ENCODE results near the gene GBF1.

GBF1 gene

DNA sequence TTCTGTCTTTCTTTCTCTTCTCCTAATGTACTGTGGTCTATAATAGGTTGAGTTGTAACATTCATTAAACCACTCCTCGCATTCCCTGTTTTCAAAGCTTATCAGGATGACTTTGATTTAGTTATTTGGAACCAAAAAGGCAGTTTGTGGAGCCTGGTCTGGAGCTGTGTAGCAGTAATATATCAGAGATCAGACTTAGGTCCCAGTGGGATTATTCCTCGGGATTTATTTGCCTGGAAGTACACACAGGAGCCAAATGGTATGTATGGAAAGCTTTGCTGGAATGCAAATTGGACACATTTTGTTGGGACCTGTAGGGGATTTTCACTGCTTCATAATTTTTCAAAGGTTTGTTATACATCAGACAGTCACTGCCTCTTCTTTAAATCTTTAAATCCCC lies 40.9 kb downstream of the GBF1 start:
- Histone ChIP-seq H3K27me3 (ENCODE audit: insufficient read depth, poor library complexity, severe bottlenecking) (no peaks in the 10 kb centered on the region), H3K27ac (replicated peaks) (no peak overlapping the region), H3K4me3 (replicated peaks; ENCODE audit: insufficient read depth, low read length) (no peak overlapping the region)
- no peak for DNase-seq (ENCODE audit: low read depth in 1 of 2, low spot score in 1 of 2)
- TF ChIP-seq GABPA (IDR thresholded peaks at IDR 0.05; ENCODE audit: low read depth) = no peak
- no peak for TF ChIP-seq POLR2AphosphoS5 (IDR thresholded peaks at IDR 0.05; ENCODE audit: low read depth)
- TF ChIP-seq REST (IDR thresholded peaks at IDR 0.05; ENCODE audit: insufficient replicate concordance, low read depth) = no peak

DNA sequence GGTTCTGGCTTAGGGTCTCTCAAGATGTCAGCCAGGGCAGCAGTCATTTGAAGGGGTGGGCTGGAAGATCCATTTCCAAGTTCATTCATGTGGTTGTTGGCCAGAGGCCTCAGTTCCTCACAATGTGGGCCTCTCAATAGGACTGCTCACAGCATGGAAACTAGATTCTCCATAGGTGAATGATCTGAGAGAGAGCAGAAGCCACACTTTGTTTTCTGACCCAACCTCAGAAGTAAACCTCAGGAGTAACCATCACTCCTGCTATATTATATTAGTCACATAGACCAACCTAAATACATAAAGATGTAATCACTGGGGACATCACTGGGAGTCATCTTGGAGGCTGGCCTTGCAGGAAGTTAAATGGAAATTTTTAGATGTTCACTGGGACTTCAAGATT lies 42.2 kb downstream of the GBF1 start:
- TF ChIP-seq CTCF (IDR thresholded peaks at IDR 0.05; ENCODE audit: insufficient read depth, low read length) (no peak), POLR2AphosphoS5 (IDR thresholded peaks at IDR 0.05; ENCODE audit: low read depth) (no peak), REST (IDR thresholded peaks at IDR 0.05; ENCODE audit: insufficient replicate concordance, low read depth) (no peak), GABPA (IDR thresholded peaks at IDR 0.05; ENCODE audit: low read depth) (no peak), SPI1 (IDR thresholded peaks at IDR 0.05; ENCODE audit: borderline replicate concordance, low read depth) (no peak)
- Histone ChIP-seq H3K27me3 (ENCODE audit: insufficient read depth, poor library complexity, severe bottlenecking) (no peaks in the 10 kb centered on the region), H3K4me3 (replicated peaks; ENCODE audit: insufficient read depth, low read length) (no peak overlapping the region), H3K27ac (replicated peaks) (no peak overlapping the region)
- no peak for DNase-seq (ENCODE audit: low read depth in 1 of 2, low spot score in 1 of 2)

DNA sequence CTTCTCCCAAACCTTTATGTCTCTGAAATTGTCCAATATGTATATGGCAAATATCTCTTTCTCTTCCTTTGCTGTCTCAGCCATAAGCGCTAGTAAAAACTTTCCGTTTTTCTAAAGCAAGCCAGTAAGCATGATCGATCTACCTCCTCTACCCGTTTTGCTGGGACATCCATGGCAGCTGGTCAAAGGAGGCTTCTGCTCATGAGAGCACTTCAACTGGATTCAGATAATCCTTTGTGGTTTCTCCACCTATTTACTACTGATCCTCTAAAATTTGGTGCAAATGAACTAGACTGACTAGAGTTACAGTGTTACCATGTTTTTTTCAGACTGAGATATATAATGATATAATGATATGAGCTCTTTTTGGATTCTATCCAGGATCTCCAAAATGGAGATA lies 42.7 kb downstream of the GBF1 start:
- H3K27ac ChIP-seq (replicated peaks) = no peak overlapping the region
- H3K27me3 ChIP-seq (ENCODE audit: insufficient read depth, poor library complexity, severe bottlenecking) = no peaks in the 10 kb centered on the region
- no peak for TF ChIP-seq SPI1 (IDR thresholded peaks at IDR 0.05; ENCODE audit: borderline replicate concordance, low read depth)
- no peak for TF ChIP-seq POLR2AphosphoS5 (IDR thresholded peaks at IDR 0.05; ENCODE audit: low read depth)
- TF ChIP-seq REST (IDR thresholded peaks at IDR 0.05; ENCODE audit: insufficient replicate concordance, low read depth) = no peak
- DNase-seq (ENCODE audit: low read depth in 1 of 2, low spot score in 1 of 2) = no peak
- no peak overlapping the region for H3K4me3 ChIP-seq (replicated peaks; ENCODE audit: insufficient read depth, low read length)

DNA sequence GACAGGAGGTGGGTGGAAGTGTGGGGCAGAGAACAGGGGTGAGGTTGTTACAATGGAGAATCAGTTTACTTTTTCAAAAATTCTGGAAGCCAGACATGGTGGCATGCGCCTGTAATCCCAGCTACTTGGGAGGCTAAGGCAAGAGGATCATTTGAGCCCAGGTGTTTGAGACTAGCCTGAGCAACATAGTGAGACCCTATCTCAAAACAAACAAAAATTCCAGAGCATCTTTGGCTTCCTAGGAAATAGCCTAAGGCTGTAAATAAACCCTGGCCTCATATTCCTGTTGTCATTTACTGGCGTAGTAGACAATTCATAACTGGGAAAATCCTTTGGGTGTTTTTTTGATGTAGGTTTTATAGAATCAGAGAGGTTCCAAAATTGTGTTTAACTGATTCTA lies 44.0 kb downstream of the GBF1 start:
- no peak for TF ChIP-seq GABPA (IDR thresholded peaks at IDR 0.05; ENCODE audit: low read depth)
- no peak for TF ChIP-seq SPI1 (IDR thresholded peaks at IDR 0.05; ENCODE audit: borderline replicate concordance, low read depth)
- TF ChIP-seq CTCF (IDR thresholded peaks at IDR 0.05; ENCODE audit: insufficient read depth, low read length) = no peak
- Histone ChIP-seq H3K27ac (replicated peaks) (no peak overlapping the region), H3K27me3 (ENCODE audit: insufficient read depth, poor library complexity, severe bottlenecking) (no peaks in the 10 kb centered on the region), H3K4me3 (replicated peaks; ENCODE audit: insufficient read depth, low read length) (no peak overlapping the region)
- no peak for DNase-seq (ENCODE audit: low read depth in 1 of 2, low spot score in 1 of 2)
